Measurements from ENCODE around the gene OR8K3.

The OR8K3 gene

DNA sequence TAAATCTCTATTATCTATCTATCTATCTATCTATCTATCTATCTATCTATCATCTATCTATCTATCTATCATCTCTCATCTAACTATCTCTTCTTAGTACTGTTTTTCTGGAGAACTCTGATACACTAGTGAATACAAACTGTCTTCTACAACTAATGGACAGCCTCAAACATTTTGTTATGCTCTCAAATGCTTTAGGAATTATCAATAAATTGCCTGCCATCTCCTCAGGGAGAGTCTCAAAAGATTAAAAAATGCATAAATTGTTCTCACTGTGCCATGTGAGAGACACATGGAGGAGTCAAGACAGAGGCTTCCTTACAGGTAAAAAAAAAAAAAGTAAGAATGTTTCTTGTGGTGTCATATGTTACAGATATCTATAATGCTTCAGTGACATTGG, at the start of gene OR8K3:
OR8K3 (plus strand) TSS at position 301 of the 400 bp plus-strand sequence. CDS start 3,163 bp downstream, outside the sequence.
- H3K4me3 ChIP-seq (ENCODE audit: low read depth, low read length) = no peak within 1 kb of the TSS
- TF ChIP-seq, protein P1, sequence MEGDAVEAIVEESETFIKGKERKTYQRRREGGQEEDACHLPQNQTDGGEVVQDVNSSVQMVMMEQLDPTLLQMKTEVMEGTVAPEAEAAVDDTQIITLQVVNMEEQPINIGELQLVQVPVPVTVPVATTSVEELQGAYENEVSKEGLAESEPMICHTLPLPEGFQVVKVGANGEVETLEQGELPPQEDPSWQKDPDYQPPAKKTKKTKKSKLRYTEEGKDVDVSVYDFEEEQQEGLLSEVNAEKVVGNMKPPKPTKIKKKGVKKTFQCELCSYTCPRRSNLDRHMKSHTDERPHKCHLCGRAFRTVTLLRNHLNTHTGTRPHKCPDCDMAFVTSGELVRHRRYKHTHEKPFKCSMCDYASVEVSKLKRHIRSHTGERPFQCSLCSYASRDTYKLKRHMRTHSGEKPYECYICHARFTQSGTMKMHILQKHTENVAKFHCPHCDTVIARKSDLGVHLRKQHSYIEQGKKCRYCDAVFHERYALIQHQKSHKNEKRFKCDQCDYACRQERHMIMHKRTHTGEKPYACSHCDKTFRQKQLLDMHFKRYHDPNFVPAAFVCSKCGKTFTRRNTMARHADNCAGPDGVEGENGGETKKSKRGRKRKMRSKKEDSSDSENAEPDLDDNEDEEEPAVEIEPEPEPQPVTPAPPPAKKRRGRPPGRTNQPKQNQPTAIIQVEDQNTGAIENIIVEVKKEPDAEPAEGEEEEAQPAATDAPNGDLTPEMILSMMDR (IDR thresholded peaks at IDR 0.05; ENCODE audit: control insufficient read depth, extremely low read depth, insufficient read depth) = no peak
- no peak for DNase-seq (ENCODE audit: low read depth)

DNA sequence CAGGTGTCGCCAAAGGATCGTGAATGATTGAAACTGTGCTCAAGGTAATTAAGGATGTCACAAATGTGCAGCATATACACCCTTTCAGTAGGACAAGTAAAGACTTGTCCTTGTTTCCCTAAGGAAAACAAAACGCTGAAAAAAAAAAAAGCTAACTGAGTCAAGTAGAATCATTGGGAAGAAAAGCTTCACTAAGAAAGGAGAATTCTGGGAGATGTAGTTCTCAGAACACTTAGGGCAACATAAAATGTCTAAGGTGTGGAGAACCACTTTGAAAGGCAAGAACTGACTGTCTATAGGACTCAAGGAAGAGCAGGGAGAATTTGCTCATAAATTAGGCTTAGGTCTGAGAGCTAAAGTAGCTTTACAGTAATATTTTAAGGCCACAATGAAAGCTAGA, 43.9 kb upstream of the OR8K3 start:
- TF ChIP-seq, protein P1 (IDR thresholded peaks at IDR 0.05; ENCODE audit: control insufficient read depth, extremely low read depth, insufficient read depth) = 0 out of 2 replicates have a peak, but pooled peaks have one; percentile 10
- no peak for DNase-seq (ENCODE audit: low read depth)
- no peak overlapping the region for H3K4me3 ChIP-seq (ENCODE audit: low read depth, low read length)

DNA sequence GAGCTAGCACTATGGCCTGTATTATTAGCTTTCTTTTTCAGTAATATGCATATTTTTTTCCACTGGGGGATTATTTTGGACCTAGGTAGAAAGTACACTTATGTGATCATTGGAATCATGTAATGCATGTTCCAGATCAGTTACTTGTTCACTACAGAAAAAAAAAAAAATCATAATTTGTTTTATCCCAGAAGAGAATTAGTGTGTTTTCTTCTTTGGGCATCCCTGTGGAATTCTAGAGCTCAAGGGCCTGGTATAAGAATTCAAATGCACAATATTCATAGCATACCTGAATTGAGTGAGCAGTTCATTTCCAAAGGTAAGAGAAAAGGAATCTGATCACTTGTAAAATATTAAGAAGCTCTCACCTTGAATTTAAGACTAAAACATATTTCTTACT, 41.1 kb upstream of the OR8K3 start, which contains the start of gene OR5T1:
OR5T1 (plus strand) TSS at position 301 of the 400 bp plus-strand sequence. CDS start 1,485 bp downstream, outside the sequence.
- TF ChIP-seq, protein P1 (IDR thresholded peaks at IDR 0.05; ENCODE audit: control insufficient read depth, extremely low read depth, insufficient read depth) = no peak
- no peak for DNase-seq (ENCODE audit: low read depth)

DNA sequence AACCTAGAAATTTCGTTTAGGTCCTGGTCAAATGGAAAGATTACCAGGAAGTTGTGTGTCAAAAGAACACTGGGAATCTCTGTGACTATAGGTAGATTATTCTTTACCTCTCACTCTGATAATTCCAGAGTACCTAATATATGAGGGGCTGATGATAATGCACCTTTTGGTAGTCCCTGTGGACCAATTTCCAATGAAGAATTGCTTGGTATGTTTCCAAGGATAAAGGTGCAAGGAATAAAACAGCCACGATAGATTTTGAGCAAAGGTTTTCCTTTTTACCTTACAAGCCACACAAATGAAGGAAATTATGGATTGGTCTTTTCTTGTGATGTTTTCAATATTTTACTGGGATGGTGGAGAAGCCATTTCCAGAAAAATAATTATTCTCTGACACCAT, 22.8 kb upstream of the OR8K3 start, which contains the start of gene OR8H1:
OR8H1 (minus strand) TSS at position 101 of the 400 bp plus-strand sequence. CDS start 1,192 bp downstream, outside the sequence.
- no peak for DNase-seq (ENCODE audit: low read depth)
- no peak within 1 kb of the TSS for H3K4me3 ChIP-seq (ENCODE audit: low read depth, low read length)
- TF ChIP-seq, protein P1 (IDR thresholded peaks at IDR 0.05; ENCODE audit: control insufficient read depth, extremely low read depth, insufficient read depth) = no peak

More for the DNA sequence above, 41.1 kb upstream of the OR8K3 start, which contains the start of gene OR5T1:
- no peak within 1 kb of the TSS for H3K4me3 ChIP-seq (ENCODE audit: low read depth, low read length)

DNA sequence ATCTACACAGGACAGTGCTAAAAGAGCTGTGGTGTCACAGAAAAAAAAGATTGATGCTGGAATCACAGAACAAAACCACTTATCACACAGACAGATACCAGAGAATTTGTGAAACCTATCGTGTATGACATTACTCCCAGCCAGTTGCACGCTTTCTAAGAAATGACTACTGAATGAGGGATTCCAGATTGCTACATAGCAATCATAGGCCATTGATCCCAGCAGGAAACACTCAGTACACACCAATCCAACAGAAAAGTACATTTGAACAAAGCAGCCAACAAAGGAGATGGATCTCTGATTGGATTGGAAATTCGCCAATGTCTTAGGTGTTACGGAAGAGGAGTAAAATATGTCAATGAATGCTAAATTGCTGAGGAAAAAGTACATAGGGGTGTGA, 18.0 kb upstream of the OR8K3 start:
- no peak for DNase-seq (ENCODE audit: low read depth)
- H3K4me3 ChIP-seq (ENCODE audit: low read depth, low read length) = no peak overlapping the region
- TF ChIP-seq, protein P1 (IDR thresholded peaks at IDR 0.05; ENCODE audit: control insufficient read depth, extremely low read depth, insufficient read depth) = no peak

DNA sequence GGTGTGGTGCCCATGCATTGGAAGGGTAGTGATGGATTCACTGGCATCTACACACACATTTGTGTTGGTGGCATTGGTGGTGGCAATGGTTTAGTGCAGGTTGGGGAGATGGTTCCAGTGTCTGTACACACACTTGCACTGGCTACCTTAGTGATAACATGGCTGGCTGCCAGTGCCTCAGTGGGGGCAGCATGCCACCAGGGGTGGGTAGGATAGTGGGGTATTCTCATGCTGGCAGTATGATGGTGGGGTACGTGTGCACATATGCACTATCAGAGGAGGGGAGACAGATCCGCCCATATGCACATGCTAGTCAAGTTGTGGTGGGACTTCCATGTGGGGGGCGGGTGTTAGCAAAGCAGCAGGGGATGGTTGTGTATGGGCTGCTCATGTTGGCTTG, 7.1 kb upstream of the OR8K3 start:
- TF ChIP-seq, protein P1 (IDR thresholded peaks at IDR 0.05; ENCODE audit: control insufficient read depth, extremely low read depth, insufficient read depth) = no peak
- no peak overlapping the region for H3K4me3 ChIP-seq (ENCODE audit: low read depth, low read length)
- no peak for DNase-seq (ENCODE audit: low read depth)
